ENCODE measurements around the gene THUMPD2.

Gene THUMPD2

GRCh38 chr2:39697454-39697853, 81.6 kb downstream of the THUMPD2 start:
- Histone ChIP-seq H3K4me1 (ENCODE audit: insufficient read depth, low read length, poor library complexity, severe bottlenecking) (no peaks in the 10 kb centered on the region), H3K79me2 (ENCODE audit: insufficient read depth, low read length) (no peaks in the 10 kb centered on the region), H3K27me3 (ENCODE audit: insufficient read depth, low read length, poor library complexity, severe bottlenecking) (no peaks in the 10 kb centered on the region), H3K4me2 (ENCODE audit: low read depth, low read length, poor library complexity, severe bottlenecking) (no peak overlapping the region), H3K36me3 (ENCODE audit: insufficient read depth, low read length) (no peaks in the 10 kb centered on the region), H4K20me1 (ENCODE audit: insufficient read depth, low read length, poor library complexity, severe bottlenecking) (no peaks in the 10 kb centered on the region), H3K9me2 (replicated peaks; ENCODE audit: low read depth, low read length) (no peaks in the 10 kb centered on the region), H3F3A (ENCODE audit: low read depth) (no peaks in the 10 kb centered on the region), H3K9ac (ENCODE audit: low read depth, low read length, poor library complexity, severe bottlenecking) (no peak overlapping the region), H2AFZ (ENCODE audit: low read length) (0 out of 2 replicates have a peak overlapping the region, but pooled peaks have one; percentile 10), H3K4me3 (ENCODE audit: low read length, poor library complexity, severe bottlenecking) (no peak overlapping the region), H3K9me3 (ENCODE audit: insufficient read depth, low read depth, low read length) (peaks cover 13% of the 10 kb centered on the region; the same call in 1 of the 2 replicates)
- TF ChIP-seq, protein P1, sequence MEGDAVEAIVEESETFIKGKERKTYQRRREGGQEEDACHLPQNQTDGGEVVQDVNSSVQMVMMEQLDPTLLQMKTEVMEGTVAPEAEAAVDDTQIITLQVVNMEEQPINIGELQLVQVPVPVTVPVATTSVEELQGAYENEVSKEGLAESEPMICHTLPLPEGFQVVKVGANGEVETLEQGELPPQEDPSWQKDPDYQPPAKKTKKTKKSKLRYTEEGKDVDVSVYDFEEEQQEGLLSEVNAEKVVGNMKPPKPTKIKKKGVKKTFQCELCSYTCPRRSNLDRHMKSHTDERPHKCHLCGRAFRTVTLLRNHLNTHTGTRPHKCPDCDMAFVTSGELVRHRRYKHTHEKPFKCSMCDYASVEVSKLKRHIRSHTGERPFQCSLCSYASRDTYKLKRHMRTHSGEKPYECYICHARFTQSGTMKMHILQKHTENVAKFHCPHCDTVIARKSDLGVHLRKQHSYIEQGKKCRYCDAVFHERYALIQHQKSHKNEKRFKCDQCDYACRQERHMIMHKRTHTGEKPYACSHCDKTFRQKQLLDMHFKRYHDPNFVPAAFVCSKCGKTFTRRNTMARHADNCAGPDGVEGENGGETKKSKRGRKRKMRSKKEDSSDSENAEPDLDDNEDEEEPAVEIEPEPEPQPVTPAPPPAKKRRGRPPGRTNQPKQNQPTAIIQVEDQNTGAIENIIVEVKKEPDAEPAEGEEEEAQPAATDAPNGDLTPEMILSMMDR (conservative IDR thresholded peaks at IDR 0.05; ENCODE audit: low read length) = no peak
- TF ChIP-seq EZH2phosphoT487 (IDR thresholded peaks at IDR 0.05; ENCODE audit: borderline replicate concordance) = no peak

DNA sequence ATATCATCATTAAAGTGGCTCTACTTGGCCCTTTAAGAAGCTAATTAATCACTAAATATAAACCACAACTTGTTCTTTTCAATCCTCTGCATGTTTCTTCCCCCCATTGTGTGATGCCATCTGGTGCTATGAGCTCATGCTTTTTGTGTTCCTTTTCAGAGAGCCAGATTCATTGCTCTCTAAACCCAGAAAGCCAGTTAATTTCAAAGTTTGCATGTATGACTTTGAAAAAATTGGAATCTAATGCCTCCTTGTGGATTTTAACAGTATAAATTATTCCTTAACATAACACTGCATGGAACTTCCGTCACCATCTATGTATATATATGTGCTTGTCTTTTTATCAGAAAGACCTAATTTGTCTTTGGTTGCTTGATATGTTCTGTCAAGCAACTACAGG, 82.2 kb downstream of the THUMPD2 start:
- Histone ChIP-seq H3F3A (ENCODE audit: low read depth) (no peaks in the 10 kb centered on the region), H3K9me3 (ENCODE audit: insufficient read depth, low read depth, low read length) (peaks cover 7% of the 10 kb centered on the region; the same call in 1 of the 2 replicates), H2AFZ (ENCODE audit: low read length) (no peak overlapping the region), H4K20me1 (ENCODE audit: insufficient read depth, low read length, poor library complexity, severe bottlenecking) (no peaks in the 10 kb centered on the region), H3K4me1 (ENCODE audit: insufficient read depth, low read length, poor library complexity, severe bottlenecking) (no peaks in the 10 kb centered on the region), H3K4me2 (ENCODE audit: low read depth, low read length, poor library complexity, severe bottlenecking) (no peak overlapping the region), H3K79me2 (ENCODE audit: insufficient read depth, low read length) (no peaks in the 10 kb centered on the region), H3K9ac (ENCODE audit: low read depth, low read length, poor library complexity, severe bottlenecking) (no peak overlapping the region), H3K9me2 (replicated peaks; ENCODE audit: low read depth, low read length) (no peaks in the 10 kb centered on the region), H3K27me3 (ENCODE audit: insufficient read depth, low read length, poor library complexity, severe bottlenecking) (no peaks in the 10 kb centered on the region), H3K36me3 (ENCODE audit: insufficient read depth, low read length) (no peaks in the 10 kb centered on the region), H3K4me3 (ENCODE audit: low read length, poor library complexity, severe bottlenecking) (no peak overlapping the region)
- TF ChIP-seq, protein P1 (conservative IDR thresholded peaks at IDR 0.05; ENCODE audit: low read length) = peak; percentile 47
- TF ChIP-seq EZH2phosphoT487 (IDR thresholded peaks at IDR 0.05; ENCODE audit: borderline replicate concordance) = no peak

DNA sequence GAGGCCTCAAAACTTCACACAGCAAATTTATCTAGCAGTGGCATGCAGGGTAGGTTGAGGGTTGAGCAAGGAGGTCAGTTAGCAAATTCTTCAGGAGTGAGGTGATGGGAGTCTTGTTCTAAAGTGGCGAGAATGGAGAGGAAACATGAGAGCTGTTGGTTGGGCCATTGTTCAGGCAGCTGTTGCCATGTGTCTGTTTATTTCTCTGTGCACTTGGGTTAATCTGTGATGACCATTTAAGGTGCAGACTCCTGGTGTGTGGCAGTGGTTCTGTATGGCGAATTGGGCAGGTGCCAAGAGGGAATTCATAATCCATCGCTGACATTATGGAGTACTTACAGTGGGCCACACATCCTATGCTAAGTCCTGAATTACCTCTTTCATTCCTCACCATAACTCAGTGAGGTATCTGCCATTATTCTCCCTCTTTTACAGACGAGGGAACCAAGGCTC, 82.9 kb downstream of the THUMPD2 start:
- Histone ChIP-seq H3F3A (ENCODE audit: low read depth) (no peaks in the 10 kb centered on the region), H3K79me2 (ENCODE audit: insufficient read depth, low read length) (no peaks in the 10 kb centered on the region), H3K9ac (ENCODE audit: low read depth, low read length, poor library complexity, severe bottlenecking) (no peak overlapping the region), H3K4me1 (ENCODE audit: insufficient read depth, low read length, poor library complexity, severe bottlenecking) (no peaks in the 10 kb centered on the region), H4K20me1 (ENCODE audit: insufficient read depth, low read length, poor library complexity, severe bottlenecking) (no peaks in the 10 kb centered on the region), H3K27me3 (ENCODE audit: insufficient read depth, low read length, poor library complexity, severe bottlenecking) (no peaks in the 10 kb centered on the region), H3K4me3 (ENCODE audit: low read length, poor library complexity, severe bottlenecking) (no peak overlapping the region), H3K4me2 (ENCODE audit: low read depth, low read length, poor library complexity, severe bottlenecking) (no peak overlapping the region), H3K9me3 (ENCODE audit: insufficient read depth, low read depth, low read length) (0 out of 2 replicates have a peak, but pooled peaks cover under 1% of the 10 kb centered on the region), H2AFZ (ENCODE audit: low read length) (no peak overlapping the region), H3K9me2 (replicated peaks; ENCODE audit: low read depth, low read length) (no peaks in the 10 kb centered on the region), H3K36me3 (ENCODE audit: insufficient read depth, low read length) (no peaks in the 10 kb centered on the region)
- TF ChIP-seq EZH2phosphoT487 (IDR thresholded peaks at IDR 0.05; ENCODE audit: borderline replicate concordance) = no peak

DNA sequence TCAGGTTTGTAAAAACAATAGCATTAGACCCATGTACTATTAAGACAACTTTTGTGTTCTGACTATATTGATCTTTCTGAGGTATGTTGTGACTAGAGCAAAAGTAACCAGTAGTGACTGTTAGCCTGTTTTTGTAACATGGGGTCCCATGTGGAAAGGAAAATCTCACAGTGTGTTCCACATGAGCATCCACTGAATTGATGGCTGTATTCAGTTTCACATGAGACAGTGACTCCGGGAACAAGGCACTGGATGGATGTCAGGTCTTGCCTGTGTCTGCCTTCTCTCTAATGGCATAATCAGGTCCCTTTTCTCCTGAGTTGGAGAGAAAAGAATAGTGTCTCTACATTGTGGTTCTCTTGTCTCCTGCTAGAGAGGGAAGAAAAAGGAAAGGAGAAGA, 85.8 kb downstream of the THUMPD2 start:
- H3K4me2 ChIP-seq (ENCODE audit: low read depth, low read length, poor library complexity, severe bottlenecking) = no peak overlapping the region
- H3K9ac ChIP-seq (ENCODE audit: low read depth, low read length, poor library complexity, severe bottlenecking) = no peak overlapping the region
- no peaks in the 10 kb centered on the region for H3K9me2 ChIP-seq (replicated peaks; ENCODE audit: low read depth, low read length)
- H4K20me1 ChIP-seq (ENCODE audit: insufficient read depth, low read length, poor library complexity, severe bottlenecking) = no peaks in the 10 kb centered on the region
- no peaks in the 10 kb centered on the region for H3K27me3 ChIP-seq (ENCODE audit: insufficient read depth, low read length, poor library complexity, severe bottlenecking)
- H2AFZ ChIP-seq (ENCODE audit: low read length) = no peak overlapping the region
- no peak overlapping the region for H3K4me3 ChIP-seq (ENCODE audit: low read length, poor library complexity, severe bottlenecking)
- no peaks in the 10 kb centered on the region for H3K36me3 ChIP-seq (ENCODE audit: insufficient read depth, low read length)
- H3K9me3 ChIP-seq (ENCODE audit: insufficient read depth, low read depth, low read length) = no peaks in the 10 kb centered on the region
- peaks cover 5% of the 10 kb centered on the region for H3K4me1 ChIP-seq (ENCODE audit: insufficient read depth, low read length, poor library complexity, severe bottlenecking)
- TF ChIP-seq, protein P1 (conservative IDR thresholded peaks at IDR 0.05; ENCODE audit: low read length) = no peak
- TF ChIP-seq EZH2phosphoT487 (IDR thresholded peaks at IDR 0.05; ENCODE audit: borderline replicate concordance) = no peak
- no peaks in the 10 kb centered on the region for H3K79me2 ChIP-seq (ENCODE audit: insufficient read depth, low read length)
- H3F3A ChIP-seq (ENCODE audit: low read depth) = no peaks in the 10 kb centered on the region
